NCI-H1048 (cell line): ENCODE results near the gene SCAMP3.

Source experiments
- DNase-seq: peaks from one replicate; lab custom pipeline; 2025; lab: John Stamatoyannopoulos, UW

The SCAMP3 gene

GRCh38 chr1:155285631-155286044, 23.5 kb upstream of the SCAMP3 start:
- no peak for DNase-seq

GRCh38 chr1:155285063-155285462, 22.9 kb upstream of the SCAMP3 start:
- no peak for DNase-seq

GRCh38 chr1:155284476-155284875, 22.3 kb upstream of the SCAMP3 start:
- no peak for DNase-seq

GRCh38 chr1:155282488-155283091, 20.4 kb upstream of the SCAMP3 start:
- DNase-seq = no peak

- DNase-seq = no peak
These were observed 17.1 kb upstream of the SCAMP3 start for GRCh38 chr1:155279268-155279667.

GRCh38 chr1:155278689-155279160, 16.6 kb upstream of the SCAMP3 start:
- DNase-seq = no peak

GRCh38 chr1:155277902-155278688, 15.9 kb upstream of the SCAMP3 start:
- DNase-seq = peak; percentile 55

GRCh38 chr1:155277070-155277901, 15.1 kb upstream of the SCAMP3 start, which contains the start of gene HCN3:
HCN3 (plus strand) TSS chr1:155277463; CDS start chr1:155277591, 128 bp downstream.
- DNase-seq = peak; percentile 99

GRCh38 chr1:155273343-155274245, 11.4 kb upstream of the SCAMP3 start, which contains the start of gene CLK2:
CLK2 (minus strand) TSS chr1:155273504; CDS start chr1:155270977, 2,527 bp downstream.
- peak; percentile 99 for DNase-seq

- peak; percentile 56 for DNase-seq
These were observed 10.5 kb upstream of the SCAMP3 start for GRCh38 chr1:155272466-155273342.

- DNase-seq = no peak
These were observed 7.2 kb upstream of the SCAMP3 start for GRCh38 chr1:155269381-155269780.

GRCh38 chr1:155268630-155269029, 6.5 kb upstream of the SCAMP3 start:
- DNase-seq = no peak

GRCh38 chr1:155267373-155267772, 5.2 kb upstream of the SCAMP3 start:
- no peak for DNase-seq

- DNase-seq = no peak
These were observed 4.4 kb upstream of the SCAMP3 start for GRCh38 chr1:155266553-155266952.

- no peak for DNase-seq
These were observed 907 bp upstream of the SCAMP3 start for GRCh38 chr1:155263067-155263466.

GRCh38 chr1:155261493-155261851, 688 bp downstream of the SCAMP3 start:
- no peak for DNase-seq

GRCh38 chr1:155260276-155260675, 1.9 kb downstream of the SCAMP3 start:
- DNase-seq = no peak

GRCh38 chr1:155256058-155256852, 5.9 kb downstream of the SCAMP3 start:
- no peak for DNase-seq

- peak; percentile 81 for DNase-seq
These were observed 6.7 kb downstream of the SCAMP3 start, which contains the start of gene ENTREP3 for GRCh38 chr1:155255243-155256007. ENTREP3 (minus strand) TSS chr1:155255483; CDS start chr1:155254877, 606 bp downstream.
